ENCODE results near the gene TBCCD1. TPM values are rescaled to one million over a fixed set of nuclear protein-coding genes. Genes with fewer than 3 reads are reported as not detected.

The TBCCD1 gene
- total RNA-seq, 1 donor from 2014 or later: 16.4 TPM

DNA sequence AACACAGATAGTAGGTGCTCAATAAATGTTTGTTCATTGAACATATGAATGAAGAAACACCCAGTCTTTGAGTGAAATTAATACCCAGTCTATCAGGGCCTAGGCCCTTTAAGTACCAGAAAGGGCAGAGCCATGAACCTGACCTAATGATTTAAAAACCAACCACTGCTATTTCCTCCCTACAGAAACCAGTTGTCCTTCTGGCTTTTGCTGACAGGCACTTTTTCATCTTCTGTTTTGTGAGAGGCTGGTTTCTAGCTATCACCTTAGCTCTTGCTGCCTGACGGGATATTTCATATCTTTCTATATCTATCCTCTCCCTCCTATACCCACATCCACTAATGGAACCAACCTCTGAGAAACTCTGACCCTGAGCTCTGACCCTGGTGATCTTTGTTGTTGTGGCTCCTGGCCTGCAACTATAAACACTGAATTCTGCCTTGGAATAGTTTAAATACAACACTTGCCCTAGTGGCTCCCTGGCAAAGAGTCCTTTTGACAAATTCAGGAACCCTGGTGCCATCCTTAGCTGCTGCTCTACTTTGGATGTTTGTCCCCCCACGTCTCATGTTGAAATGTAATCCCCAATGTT lies 41.6 kb upstream of the TBCCD1 start:
- Mint-ChIP-seq H3K4me1 (ENCODE audit: unreplicated experiment) (peaks cover 4% of the 10 kb centered on the region), H3K27ac (ENCODE audit: unreplicated experiment) (no peak overlapping the region), H3K36me3 (ENCODE audit: unreplicated experiment) (no peaks in the 10 kb centered on the region), H3K27me3 (ENCODE audit: unreplicated experiment) (peaks cover 29% of the 10 kb centered on the region), H3K4me3 (ENCODE audit: unreplicated experiment) (no peak overlapping the region), H3K9me3 (ENCODE audit: unreplicated experiment) (no peaks in the 10 kb centered on the region)
- no peak for DNase-seq (ENCODE audit: extremely low spot score, unreplicated experiment)
- TF ChIP-seq, protein P1, sequence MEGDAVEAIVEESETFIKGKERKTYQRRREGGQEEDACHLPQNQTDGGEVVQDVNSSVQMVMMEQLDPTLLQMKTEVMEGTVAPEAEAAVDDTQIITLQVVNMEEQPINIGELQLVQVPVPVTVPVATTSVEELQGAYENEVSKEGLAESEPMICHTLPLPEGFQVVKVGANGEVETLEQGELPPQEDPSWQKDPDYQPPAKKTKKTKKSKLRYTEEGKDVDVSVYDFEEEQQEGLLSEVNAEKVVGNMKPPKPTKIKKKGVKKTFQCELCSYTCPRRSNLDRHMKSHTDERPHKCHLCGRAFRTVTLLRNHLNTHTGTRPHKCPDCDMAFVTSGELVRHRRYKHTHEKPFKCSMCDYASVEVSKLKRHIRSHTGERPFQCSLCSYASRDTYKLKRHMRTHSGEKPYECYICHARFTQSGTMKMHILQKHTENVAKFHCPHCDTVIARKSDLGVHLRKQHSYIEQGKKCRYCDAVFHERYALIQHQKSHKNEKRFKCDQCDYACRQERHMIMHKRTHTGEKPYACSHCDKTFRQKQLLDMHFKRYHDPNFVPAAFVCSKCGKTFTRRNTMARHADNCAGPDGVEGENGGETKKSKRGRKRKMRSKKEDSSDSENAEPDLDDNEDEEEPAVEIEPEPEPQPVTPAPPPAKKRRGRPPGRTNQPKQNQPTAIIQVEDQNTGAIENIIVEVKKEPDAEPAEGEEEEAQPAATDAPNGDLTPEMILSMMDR (IDR thresholded peaks at IDR 0.05): no peak

DNA sequence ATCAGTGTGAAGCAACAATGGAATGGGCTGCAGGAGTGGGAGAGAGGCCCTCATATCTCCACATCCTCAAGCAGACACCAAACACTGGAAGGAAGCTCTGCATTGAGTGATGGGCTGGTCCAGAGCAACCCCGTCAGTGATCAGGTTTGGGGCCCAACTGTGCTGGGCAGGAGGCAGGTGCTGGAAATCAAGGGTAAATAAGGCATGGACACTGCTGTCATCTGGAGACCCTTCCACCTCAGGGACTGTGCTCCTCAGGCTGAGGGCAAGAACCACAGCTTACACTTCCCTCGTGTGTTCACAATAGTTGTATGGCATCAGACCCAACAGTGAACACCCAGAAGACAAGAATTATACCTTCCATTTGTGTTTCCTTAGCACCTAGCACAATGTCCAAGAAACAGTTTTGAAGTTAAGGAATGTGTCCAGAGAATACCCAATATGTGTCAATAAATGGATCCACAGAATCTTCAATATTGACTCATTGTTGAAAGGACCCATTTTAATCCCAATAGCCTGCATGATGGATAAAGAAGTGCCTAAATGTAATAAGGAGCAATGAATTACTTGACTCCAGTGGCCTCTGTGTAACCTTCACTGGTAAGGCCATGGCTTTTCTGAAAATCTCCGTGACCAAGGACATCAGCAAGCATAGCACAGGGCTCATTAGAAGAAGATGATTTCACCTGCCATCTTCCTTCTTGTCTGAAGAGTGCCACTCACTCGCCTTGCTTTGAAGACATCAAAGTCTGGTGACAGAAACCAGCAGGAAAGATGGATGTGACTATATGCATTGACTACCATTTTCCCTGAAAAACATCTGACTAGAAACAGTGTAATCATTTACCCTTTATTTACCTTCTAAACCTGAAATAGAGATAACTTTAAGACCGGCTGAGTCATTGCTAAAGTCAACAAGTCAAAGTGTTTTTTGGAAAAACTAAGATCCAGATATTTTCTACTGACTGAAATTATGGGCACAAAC lies 38.7 kb upstream of the TBCCD1 start:
- Mint-ChIP-seq H3K36me3 (ENCODE audit: unreplicated experiment) (no peaks in the 10 kb centered on the region), H3K27me3 (ENCODE audit: unreplicated experiment) (peaks cover 14% of the 10 kb centered on the region), H3K4me1 (ENCODE audit: unreplicated experiment) (no peaks in the 10 kb centered on the region), H3K27ac (ENCODE audit: unreplicated experiment) (no peak overlapping the region), H3K4me3 (ENCODE audit: unreplicated experiment) (no peak overlapping the region), H3K9me3 (ENCODE audit: unreplicated experiment) (no peaks in the 10 kb centered on the region)
- TF ChIP-seq, protein P1 (IDR thresholded peaks at IDR 0.05): no peak
- DNase-seq (ENCODE audit: extremely low spot score, unreplicated experiment): no peak

DNA sequence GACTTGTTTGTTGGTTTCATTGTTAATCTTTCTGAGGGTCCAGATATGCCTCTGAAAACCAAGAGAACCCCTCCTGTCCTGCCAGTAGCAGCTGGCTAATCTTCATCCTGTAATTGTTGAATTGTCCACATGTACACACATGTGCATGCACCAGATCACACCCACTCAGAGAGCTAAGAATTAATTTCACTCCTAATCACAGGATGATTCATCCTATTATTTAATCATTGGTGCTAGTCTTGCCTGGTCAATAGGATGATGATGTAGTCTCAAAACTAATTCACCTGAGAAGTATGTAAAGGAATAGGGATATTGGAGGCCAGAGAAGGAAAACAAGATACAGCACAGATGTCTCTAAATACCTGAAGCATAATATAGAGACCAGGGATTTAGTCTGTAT lies 37.9 kb upstream of the TBCCD1 start:
- Mint-ChIP-seq H3K36me3 (ENCODE audit: unreplicated experiment) (no peaks in the 10 kb centered on the region), H3K9me3 (ENCODE audit: unreplicated experiment) (no peaks in the 10 kb centered on the region), H3K27me3 (ENCODE audit: unreplicated experiment) (peaks cover 14% of the 10 kb centered on the region), H3K27ac (ENCODE audit: unreplicated experiment) (no peak overlapping the region), H3K4me3 (ENCODE audit: unreplicated experiment) (no peak overlapping the region), H3K4me1 (ENCODE audit: unreplicated experiment) (no peaks in the 10 kb centered on the region)
- no peak for DNase-seq (ENCODE audit: extremely low spot score, unreplicated experiment)
- TF ChIP-seq, protein P1 (IDR thresholded peaks at IDR 0.05): no peak

DNA sequence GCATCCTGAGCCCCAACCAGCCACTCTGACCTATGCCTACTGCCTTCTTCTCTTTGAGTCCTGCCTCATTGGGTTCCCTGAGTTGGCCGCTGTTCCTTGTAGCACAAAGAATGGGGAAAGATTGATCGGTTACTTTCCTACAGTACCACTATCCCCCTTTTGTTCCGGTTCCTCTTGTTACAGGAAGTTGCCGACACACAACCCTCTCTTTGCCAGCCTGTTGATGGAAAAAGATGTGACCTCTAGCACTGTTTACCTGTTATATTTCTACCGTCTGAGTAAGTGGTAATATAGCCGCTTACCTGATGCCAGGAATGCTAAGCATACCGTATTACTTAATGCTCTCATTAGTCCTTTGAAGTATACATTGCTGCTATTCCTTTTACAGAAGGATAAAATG lies 36.0 kb upstream of the TBCCD1 start:
- Mint-ChIP-seq H3K27me3 (ENCODE audit: unreplicated experiment) (peaks cover 14% of the 10 kb centered on the region), H3K36me3 (ENCODE audit: unreplicated experiment) (no peaks in the 10 kb centered on the region), H3K4me1 (ENCODE audit: unreplicated experiment) (no peaks in the 10 kb centered on the region), H3K4me3 (ENCODE audit: unreplicated experiment) (no peak overlapping the region), H3K27ac (ENCODE audit: unreplicated experiment) (no peak overlapping the region), H3K9me3 (ENCODE audit: unreplicated experiment) (no peaks in the 10 kb centered on the region)
- no peak for DNase-seq (ENCODE audit: extremely low spot score, unreplicated experiment)
- TF ChIP-seq, protein P1 (IDR thresholded peaks at IDR 0.05): no peak

DNA sequence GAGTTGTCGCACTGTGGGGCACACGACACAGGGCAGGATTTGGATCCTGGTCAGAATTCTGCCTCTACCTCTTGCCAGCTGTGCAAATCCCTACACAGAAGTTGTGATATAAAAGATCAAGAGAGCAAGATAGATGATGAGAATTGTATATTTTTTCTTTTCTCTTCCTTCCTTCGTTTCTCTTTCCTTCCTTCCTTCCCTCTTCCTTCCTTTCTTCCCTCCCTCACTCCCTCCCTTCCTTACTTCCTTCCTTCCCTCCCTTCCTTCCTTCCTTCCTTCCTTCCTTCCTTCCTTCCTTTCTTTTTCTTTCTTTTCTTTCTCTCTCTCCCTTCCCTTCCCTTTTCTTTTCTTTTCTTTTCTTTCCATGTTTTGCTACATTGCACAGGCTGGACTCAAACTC lies 33.8 kb upstream of the TBCCD1 start:
- no peak overlapping the region for H3K27ac Mint-ChIP-seq (ENCODE audit: unreplicated experiment)
- no peaks in the 10 kb centered on the region for H3K36me3 Mint-ChIP-seq (ENCODE audit: unreplicated experiment)
- no peak for DNase-seq (ENCODE audit: extremely low spot score, unreplicated experiment)
- H3K27me3 Mint-ChIP-seq (ENCODE audit: unreplicated experiment): peaks cover 14% of the 10 kb centered on the region
- no peaks in the 10 kb centered on the region for H3K9me3 Mint-ChIP-seq (ENCODE audit: unreplicated experiment)
- TF ChIP-seq, protein P1 (IDR thresholded peaks at IDR 0.05): no peak
- H3K4me1 Mint-ChIP-seq (ENCODE audit: unreplicated experiment): no peaks in the 10 kb centered on the region
- no peak overlapping the region for H3K4me3 Mint-ChIP-seq (ENCODE audit: unreplicated experiment)
